ENCODE measurements around the gene P4HA1.

Gene P4HA1

DNA sequence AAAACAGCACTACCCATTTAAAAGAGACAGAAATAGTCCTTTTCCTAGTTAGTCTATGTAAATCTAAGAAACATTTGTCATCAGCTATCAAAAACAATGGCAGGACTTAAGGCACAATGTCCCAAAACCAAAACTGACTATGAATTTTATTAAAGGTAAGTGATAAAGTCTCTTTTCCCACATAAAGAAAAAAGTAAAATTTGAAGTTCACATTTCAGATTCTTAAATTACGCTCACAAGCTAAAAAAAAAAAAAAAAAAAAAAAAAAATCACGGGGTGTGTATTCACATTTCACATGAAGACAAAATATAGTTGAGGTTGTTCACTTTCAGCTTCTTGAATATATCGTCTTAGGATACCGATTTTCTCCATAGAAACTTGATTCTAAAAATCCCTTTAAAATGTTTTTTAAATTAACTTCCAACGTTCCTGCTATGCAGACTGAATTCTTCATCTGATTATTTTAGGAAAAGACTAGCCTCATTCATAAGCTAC lies 1.6 kb downstream of the P4HA1 start:
- DNase-seq (ENCODE audit: low read depth in 2 of 2) = no peak

DNA sequence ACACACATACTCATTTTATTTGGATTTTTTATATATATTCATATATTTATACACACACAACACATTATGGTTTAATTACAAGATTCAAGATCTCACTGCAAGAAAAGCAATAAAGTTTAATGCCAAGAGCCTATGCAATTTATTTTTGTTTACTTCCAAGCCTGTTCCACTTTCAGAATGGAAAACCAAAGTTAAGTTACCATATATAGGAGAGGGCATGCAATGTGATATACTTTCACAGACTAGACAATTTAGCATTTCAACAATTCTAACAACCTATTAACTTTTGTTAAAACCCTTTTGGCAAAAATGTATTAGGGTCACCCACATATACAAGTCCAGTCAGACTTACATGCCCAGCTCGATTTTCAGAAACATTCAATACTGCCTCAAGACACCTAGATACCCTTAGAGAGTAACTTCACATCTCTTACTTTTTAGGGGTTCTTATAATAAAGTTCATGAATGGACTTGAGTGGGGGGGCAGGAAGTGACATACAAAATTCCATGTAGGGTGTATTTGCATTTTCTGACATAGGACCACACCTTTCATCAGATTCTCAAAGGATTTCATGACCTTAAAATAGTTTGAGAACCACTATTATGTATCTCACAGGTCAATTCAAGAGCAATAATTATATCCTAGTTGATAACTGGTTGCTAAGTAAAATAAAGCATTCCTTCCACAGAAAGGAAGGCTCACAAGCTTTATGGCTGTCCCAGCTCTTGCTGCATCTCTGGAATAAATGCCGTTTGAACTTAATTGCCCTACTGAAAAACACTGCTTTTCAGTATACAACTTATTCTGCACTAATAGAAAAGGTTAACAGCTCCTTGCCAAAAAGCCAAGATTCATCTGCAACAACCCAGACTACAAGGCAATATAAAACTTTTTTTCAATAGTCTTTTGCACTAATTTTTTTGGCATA lies 2.5 kb downstream of the P4HA1 start:
- DNase-seq (ENCODE audit: low read depth in 2 of 2) = no peak

DNA sequence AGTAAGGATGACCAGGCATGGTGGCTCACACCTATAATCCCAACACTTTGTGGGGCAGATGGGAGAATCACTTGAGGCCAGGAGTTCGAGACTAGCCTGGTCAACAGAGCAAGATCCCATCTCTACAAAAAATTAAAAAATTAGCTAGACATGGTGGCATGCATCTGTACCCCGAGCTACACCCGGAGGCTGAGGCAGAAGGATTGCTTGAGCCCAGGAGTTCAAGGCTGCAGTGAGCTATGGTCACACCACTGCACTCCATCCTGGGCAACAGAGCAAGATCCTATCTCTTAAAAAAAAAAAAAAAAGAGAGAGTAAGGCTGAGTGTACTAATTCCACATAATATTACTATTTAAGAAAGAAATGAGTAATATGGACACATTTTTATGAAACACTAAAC lies 3.8 kb downstream of the P4HA1 start:
- DNase-seq (ENCODE audit: low read depth in 2 of 2) = no peak

DNA sequence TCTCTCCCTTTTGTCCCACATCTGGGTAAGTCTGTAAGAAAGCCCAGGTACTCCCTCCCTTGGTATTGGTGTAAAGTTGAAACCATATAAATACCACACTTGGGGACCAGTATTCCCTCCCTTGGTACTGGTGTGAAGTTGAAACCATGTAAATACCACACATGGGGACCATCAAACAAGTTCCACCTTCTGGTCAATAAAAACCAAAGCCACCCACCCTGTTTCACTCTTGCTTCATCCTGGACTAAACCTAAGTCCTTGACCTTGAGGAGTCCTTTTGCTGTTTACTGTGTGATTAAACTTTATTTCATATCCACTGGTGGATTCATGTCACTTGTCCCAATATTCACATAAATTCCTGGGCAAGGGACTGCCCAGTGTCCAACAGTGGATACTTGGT lies 8.4 kb downstream of the P4HA1 start:
- no peak for DNase-seq (ENCODE audit: low read depth in 2 of 2)

DNA sequence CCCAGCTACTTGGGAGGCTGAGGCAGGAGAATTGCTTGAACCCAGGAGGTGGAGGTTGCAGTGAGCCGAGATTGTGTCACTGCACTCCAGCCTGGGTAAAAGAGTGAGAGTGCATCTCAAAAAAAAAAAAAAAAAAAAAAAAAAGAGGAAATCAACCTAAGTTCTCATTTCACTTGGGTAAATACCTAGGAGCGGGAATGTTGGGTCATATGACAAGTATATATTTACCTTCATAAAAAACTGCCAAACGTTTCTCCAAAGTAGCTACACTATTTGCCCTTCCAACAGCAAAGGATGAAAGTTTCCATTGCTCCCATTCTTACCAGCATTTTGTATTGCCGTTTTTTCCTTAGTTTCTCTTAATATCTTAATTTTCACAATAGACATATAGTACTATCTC lies 9.8 kb downstream of the P4HA1 start:
- DNase-seq (ENCODE audit: low read depth in 2 of 2) = no peak

DNA sequence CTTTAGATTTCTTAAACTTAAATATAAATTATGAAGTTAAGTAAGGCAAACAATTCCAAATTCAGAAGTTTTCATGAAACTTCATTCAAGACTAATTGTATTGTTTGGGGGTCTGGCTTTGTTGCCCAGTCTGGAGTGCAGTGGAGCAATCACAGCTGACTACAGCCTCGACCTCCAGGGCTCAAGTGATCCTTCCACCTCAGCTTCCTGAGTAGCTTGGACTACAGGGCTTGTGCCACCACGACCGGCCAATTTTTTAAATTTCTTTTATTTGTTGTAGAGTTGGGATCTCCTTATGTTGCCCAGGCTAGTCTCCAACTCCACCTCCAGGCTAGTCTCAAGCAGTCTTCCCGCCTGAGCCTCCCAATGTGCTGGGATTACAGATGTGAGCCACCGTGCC lies 12.5 kb downstream of the P4HA1 start:
- no peak for DNase-seq (ENCODE audit: low read depth in 2 of 2)

DNA sequence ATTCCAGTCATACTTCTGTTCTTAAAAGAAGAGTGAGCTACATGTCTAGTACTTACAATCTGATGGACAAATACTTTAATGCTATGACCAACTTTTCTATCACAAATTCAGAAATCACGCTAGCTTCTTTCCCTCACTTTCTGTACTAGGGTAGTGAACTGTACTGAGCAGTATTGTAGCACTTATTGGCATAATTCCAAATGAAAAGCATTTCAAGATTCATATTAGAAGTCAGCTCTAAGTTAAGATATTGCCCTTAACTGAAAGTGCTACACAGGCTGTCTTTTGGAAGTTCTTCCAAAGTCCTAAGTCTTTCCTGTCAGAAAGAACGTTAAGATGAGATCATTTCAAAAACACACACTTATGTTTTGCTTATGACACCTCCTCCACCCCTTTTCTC lies 13.4 kb downstream of the P4HA1 start:
- DNase-seq (ENCODE audit: low read depth in 2 of 2) = no peak

DNA sequence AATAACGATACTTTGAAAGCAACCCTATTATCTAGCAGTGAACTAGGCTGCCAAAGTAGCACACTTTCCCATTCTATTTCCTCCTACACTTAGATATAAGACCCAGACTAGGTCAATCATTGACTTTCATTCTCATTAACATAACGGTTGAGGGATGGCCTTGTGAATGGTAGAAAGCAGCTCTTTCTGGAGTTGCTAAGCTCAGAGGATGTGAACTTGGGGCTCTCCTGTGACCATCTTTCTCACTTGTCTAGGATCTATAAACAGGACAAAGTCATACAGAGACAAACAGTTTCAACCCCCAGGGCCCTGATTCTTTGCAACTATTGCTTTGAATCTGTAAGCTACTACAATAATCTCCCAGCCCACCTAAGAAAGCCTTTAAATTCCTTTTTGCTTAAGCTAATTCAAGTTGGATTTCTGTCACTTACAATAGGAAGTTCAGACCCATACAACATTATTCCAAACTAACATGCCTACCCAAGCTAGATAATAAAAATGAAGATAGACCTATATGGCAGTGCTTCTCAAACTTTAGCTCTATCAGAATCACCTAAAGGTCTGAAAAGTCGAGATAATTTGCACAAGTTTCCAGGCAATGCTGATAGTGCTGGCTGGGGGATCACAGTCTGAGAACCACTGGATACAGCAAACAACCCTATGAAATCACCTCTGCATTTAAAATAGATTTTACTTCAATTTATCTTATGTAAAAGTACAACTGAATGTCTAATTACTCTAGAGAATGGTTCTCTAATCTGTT lies 16.7 kb downstream of the P4HA1 start:
- DNase-seq (ENCODE audit: low read depth in 2 of 2) = no peak

DNA sequence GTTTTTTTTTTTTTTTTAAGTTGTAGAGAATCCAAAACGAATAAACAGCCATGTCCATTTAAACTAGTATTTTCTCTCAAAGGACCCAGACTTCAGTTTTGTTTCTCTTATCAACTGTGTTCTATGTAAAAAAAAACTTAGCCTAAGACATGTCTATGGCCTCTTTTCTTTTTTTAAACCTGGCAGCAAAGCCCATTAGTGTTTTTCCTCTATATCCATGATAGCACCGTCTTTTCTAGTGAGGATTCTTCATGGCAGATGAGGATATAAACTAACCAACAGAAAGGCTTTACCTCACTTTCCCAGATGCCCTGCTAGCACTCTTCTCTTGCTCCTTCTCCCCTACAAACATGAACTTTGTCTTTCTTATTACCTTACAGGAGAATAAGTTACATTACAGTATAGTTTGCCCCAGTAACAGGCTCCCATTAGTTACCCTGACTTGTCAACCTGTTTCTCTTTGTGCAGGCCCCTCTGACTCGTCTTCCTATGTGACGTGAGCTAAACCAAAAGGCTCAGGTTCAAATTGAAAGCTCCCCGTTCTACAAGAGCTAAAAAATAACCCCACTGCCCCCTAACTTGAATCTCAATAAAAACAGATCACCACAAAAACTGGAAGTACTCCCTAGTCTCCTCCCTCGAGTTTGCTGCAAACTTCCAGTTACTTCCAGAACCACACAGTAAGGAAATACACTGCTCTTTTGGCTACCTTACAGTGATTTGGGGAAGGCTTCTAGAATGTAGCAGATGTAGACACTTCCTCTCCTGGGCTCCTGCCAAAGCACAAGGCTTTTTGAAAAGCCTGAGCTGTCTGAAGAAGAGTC lies 20.1 kb downstream of the P4HA1 start:
- no peak for DNase-seq (ENCODE audit: low read depth in 2 of 2)

DNA sequence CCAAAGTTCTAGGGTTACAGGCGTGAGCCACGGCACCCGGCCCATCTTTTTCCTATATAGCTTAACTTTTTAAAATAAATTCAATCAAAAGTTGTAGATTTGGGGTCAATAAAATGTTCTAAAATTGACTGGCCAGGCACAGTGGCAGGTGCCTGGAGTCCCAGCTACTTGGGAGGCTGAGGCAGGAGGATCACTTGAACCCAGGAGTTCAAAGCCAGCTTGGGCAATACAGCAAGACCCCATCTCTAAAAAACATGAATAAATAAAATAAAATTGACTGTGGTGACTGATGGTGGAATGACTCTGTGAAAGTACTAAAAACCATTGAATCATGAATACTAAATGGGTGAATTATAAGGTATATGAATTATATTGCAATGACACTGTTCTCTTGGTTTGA lies 20.8 kb downstream of the P4HA1 start:
- DNase-seq (ENCODE audit: low read depth in 2 of 2) = no peak

DNA sequence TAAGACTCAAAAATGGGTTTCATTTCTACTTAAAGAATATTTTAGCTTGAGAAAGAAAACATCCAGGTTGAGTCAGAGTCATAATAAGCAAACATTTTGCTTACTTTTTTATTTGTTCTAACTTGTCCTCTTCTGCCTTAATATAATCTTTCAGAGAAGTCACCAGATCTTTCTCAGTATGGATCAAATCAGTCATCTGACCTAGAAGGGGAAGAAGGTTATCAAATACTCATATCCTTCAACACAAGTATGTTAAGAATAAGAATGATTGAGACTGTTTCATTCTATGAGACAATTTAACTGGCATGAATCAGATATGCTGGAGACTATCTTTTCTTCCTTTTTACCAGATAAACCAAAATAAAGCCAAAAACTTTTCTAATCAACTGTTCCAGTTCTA lies 23.0 kb downstream of the P4HA1 start:
- DNase-seq (ENCODE audit: low read depth in 2 of 2) = no peak

DNA sequence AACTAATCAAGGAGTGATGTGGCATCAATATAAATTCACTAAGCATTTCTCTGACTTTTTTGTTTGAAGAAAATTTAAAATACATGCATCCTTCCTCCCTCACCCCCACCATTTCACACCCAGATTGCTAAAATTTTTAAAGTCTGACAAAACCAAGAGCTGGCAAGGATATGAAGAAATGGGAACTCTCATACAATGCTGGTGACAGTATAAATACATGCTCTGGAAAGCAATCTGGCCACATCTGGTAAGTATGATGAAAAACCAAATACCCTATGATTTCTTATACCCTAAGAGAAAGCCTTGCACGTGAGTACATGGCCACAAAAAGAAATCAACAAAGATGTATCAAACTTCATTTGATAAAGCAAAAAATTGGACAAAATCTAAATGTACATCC lies 31.2 kb downstream of the P4HA1 start:
- no peak for DNase-seq (ENCODE audit: low read depth in 2 of 2)

DNA sequence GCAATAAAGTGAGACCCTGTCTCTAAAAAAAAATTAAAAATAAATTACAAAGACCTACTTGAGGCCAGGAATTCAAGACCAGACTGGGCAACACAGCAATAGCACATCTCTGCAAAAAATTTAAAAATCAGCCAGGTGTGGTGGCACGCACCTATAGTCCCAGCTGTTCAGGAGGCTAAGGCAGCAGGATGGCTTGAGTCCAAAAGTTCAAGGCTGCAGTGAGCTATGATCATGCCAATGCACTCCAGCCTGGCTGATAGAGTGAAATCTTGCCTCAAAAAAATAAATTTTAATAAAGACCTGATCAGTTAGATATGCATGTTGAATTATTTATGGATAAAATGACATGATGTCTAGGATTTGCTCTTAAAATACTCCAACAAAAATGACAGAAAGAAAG lies 34.9 kb downstream of the P4HA1 start:
- DNase-seq (ENCODE audit: low read depth in 2 of 2) = no peak

DNA sequence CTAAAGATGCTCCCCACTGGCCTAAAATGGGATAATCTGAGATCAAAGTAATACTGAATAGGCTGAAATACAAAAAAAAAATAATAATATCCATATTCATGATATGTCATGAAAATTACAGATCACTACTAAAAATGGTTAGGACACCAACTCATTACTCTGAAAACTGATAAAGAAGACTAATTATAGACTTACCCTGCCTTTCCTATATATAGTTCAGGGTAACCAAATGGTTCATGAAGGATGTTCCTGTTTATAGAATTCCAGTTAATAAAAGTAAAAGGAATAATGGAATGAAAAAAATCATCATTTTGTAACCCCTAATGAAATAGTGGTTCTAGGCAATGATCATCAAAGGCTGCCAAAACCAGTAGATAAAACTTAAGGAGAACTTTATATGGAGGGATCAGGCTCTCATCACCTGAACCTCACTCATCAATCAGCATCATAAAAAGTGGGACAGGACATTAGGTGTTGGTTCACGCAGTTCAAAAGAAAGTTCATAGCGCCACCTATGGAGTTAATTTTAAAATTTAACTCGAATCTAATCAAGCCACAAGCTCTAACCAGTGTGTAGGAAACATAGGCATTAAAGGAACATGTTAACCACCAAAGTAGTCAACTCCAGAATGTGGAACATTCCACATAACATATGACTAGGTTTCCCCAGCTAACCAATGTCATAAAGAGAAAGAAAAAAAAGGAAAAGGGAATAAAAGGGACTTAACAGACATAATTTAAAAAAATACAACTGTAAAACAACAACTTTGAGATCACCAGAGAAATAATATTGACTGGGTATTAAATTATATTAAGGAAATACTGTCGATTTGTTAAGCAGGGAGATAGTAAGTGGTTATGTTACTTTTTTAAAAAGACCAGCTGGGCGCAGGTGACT lies 35.7 kb downstream of the P4HA1 start:
- no peak for DNase-seq (ENCODE audit: low read depth in 2 of 2)

DNA sequence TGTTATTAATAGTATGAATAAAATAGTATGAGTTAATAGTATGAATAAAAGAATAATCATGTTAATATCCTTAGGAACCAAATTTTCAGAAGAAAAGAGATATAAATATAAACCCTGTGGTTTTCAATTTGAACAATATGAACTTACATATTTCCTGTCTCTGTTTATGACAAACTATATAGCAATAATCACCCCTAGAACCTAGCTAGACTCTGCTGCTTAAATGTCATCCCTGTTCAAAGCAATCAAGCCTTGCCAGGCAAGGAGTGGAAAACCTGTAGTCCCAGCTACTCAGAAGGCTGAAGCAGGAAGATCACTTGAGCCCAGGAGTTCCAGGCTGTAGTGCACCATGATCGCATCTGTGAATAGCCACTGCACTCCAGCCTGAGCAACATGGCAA lies 36.5 kb downstream of the P4HA1 start:
- no peak for DNase-seq (ENCODE audit: low read depth in 2 of 2)

DNA sequence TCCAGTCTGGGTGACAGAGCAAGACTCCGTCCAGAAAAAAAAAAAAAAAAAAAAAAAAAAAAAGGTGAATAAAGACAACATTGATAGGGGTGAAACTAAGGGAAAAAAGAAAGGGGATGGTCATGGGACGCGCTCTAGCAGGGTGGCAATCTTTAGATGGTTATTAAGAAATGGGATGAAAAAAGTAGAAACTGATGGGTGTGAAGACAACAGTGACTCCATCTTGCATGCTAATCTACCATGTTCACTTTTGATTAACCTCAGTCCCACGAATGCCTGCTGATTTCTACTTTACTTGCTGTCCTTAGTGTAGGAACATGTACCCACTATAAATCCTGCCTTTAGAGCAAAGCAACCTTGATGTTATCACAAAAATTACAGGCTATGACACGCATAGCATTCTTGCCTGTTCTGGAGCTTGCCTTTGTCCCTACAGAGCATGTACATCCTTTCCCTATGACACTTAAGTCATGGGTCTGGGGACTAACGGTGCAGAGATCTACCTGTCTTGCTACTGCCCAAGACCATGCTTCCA lies 38.5 kb downstream of the P4HA1 start:
- DNase-seq (ENCODE audit: low read depth in 2 of 2) = no peak

DNA sequence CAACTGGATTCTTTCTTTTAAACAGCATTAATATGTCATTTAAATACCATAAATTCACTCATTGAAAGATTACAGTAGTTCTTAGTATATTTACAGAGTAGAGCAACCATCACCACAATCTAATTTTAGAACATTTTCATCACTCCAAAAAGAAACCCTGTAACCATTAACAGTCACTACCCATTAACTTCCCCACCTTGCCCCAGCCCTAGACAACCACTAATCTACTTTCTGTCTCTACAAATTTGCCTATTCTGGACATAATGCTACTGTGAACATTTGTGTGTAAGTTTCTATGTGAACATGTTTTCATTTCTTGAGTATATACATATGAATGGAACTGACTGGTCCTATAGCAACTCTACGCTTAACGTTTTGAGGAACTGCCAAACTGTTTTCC lies 42.4 kb downstream of the P4HA1 start:
- DNase-seq (ENCODE audit: low read depth in 2 of 2) = no peak

DNA sequence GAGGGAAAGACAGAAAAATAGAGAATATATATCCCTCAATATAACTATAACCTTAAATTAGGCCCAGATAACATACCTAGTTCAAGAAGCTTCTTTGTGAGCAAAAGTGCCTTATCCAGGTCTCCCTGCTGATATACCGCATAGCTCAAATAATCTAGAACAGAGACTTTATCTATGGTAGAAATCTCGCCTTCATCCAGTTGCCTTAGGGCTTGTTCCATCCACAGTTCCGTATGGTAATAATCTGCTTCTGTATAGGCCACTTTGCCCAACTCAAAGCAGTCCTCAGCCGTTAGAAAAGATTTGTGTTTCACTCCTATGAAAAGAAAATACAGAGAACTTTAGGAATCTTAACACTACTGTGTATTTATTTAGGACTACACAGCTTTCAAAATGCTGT lies 43.4 kb downstream of the P4HA1 start:
- DNase-seq (ENCODE audit: low read depth in 2 of 2) = no peak

DNA sequence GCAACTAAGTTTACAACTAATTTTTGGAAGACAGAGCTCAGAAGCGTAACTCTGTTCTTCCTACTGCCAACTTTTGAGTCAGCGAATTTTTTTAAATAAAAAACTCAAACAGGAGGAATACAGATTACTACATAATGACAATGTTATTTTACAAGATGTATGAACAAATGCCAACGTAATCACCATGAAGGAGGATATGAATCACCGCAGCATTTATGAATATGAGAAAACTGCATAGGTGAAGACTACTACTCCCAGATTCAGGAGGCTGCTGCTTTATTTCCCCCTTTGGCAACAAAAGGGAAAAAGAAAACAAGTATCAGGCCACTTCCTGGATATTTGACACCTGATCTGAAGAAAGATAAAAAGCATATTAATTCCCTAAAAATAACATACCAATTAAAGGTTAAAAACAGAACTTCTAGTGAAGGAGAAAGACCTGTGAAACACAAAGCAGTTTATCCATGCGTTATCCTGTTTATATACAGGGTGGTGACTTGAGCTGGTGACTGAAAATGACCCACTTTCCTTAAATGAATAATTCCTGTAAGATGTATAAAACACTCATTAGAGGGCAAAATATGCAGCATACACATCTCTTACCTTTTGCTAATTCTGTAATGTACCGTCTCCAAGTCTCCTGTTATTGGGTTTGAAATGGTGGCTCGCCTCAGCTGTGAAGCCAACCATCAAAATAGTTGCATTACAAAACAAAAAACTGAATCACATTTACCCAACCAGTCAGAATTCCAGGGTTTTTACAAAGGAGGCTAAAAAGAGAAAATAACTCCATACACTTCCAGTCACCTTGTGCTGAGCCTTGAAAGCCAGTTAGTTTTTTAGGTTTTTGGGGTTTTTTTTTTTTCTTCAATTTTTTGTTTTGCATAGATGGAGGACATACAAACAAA lies 52.0 kb downstream of the P4HA1 start:
- no peak for DNase-seq (ENCODE audit: low read depth in 2 of 2)
